IPS-15b (cell line): Measurements from ENCODE around the gene TBX15.

Source experiments
- H3K27me3 ChIP-seq: one replicate; pipeline ENCODE4 v1.6.1; 2013; ENCODE audit warnings: low read length; ENCODE audit not compliant: control insufficient read depth, insufficient read depth
- H3K36me3 ChIP-seq: one replicate; pipeline ENCODE4 v1.6.1; 2013; ENCODE audit warnings: low read length; ENCODE audit not compliant: control insufficient read depth, insufficient read depth
- H3K4me1 ChIP-seq: one replicate; pipeline ENCODE4 v1.6.1; 2013; ENCODE audit warnings: mild to moderate bottlenecking, low read length; ENCODE audit not compliant: control insufficient read depth, insufficient read depth
- H3K4me3 ChIP-seq: one replicate; pipeline ENCODE4 v1.5.1; 2013; ENCODE audit warnings: low read depth, low read length
- H3K9ac ChIP-seq: one replicate; pipeline ENCODE4 v1.6.1; 2013; ENCODE audit warnings: low read depth, mild to moderate bottlenecking, low read length
- H3K9me3 ChIP-seq: one replicate; pipeline ENCODE4 v1.6.1; 2013; ENCODE audit warnings: mild to moderate bottlenecking, low read length; ENCODE audit not compliant: control insufficient read depth, insufficient read depth

The TBX15 gene

DNA sequence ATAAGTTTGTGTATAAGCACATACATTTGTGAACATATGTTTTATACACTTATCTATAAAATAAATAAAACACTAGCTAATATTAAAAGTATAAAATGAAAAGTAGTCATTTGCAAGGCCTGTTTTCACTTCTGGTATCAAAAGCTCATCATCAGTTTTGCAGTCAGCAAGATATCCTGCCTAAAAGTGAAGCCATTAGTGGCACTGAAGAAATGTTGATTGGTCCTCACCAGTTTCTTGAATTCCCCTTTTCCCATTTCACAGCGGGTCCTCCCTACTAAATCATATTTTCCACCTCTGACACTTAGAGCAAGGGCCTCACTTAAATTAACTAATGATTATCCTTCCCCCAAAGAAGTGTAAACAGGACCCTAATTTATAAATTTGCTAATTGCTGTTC is 6.7 kb downstream of the TBX15 start:
- no peak overlapping the region for H3K4me3 ChIP-seq
- no peaks in the 10 kb centered on the region for H3K36me3 ChIP-seq
- no peak overlapping the region for H3K9ac ChIP-seq
- no peaks in the 10 kb centered on the region for H3K9me3 ChIP-seq
- H3K27me3 ChIP-seq, result peaks cover 100% of the 10 kb centered on the region
- H3K4me1 ChIP-seq, result peaks cover 6% of the 10 kb centered on the region

DNA sequence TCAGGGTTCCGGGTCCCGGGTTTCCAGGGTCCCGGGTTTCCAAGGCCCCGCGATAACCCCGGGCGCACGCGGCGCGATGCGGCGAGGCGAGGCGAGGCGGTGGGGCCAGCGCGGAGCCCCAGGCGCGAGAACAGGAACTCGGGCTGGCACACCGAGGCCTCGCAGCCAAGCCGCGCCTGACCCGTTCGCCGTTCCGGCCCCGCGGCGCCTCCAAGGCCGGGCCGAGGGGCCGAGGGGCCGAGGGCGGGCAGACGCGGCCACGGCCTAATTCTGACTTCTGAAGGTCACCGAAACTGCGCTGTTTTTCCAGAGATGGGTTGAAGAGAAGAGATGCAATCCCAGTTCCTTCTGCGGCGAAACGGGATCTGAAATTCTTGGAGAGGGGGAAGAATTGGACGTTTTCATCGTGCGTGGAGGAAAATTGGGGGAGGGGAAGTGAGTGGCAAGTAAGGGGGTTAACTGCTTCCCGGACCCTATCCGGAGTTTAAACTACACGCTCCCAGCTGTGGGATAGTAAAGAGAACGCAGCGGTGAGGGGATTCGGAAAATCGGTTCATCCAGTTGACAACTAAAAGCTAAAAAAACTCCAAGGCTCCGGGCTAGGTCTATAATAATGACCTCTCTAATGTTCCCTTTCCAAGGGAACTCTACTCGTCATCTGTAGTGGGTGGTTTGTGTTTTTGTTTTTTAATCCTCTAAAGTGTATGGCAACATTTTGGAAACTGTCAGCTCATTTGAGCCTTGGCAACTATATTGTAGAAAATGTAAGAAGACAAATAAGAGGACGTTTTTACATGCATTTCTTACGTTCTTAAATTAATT is 8.2 kb downstream of the TBX15 start:
- Histone ChIP-seq H3K4me1 (no peaks in the 10 kb centered on the region), H3K4me3 (peak overlapping the region; percentile 14), H3K9ac (no peak overlapping the region), H3K9me3 (no peaks in the 10 kb centered on the region), H3K36me3 (no peaks in the 10 kb centered on the region), H3K27me3 (peaks cover 100% of the 10 kb centered on the region)

- H3K36me3 ChIP-seq, result no peaks in the 10 kb centered on the region
- H3K27me3 ChIP-seq, result peaks cover 100% of the 10 kb centered on the region
- no peaks in the 10 kb centered on the region for H3K9me3 ChIP-seq
- no peaks in the 10 kb centered on the region for H3K4me1 ChIP-seq
- H3K9ac ChIP-seq, result no peak overlapping the region
- peak overlapping the region; percentile 14 for H3K4me3 ChIP-seq
Observed at GRCh38 chr1:118978914-118979701, 9.0 kb downstream of the TBX15 start.

DNA sequence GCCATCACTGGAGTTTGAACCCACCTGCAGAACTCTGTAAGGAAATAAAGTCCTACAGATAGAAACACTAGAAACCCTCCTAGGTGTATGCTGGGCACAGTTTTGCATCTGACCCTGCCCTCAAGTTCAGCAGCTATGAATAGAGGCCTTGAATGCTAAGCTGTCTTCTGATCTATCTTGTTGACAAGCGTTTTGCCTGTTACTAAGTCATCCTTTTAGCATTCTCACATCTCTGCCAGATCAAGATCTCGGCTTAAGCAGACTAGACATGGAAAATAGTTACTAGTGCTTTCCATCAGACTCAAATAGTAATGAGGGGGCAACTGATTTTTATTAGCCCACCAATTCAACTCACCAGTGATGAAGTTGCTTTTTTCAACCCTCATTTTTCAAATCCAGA is 10.5 kb downstream of the TBX15 start:
- no peaks in the 10 kb centered on the region for H3K9me3 ChIP-seq
- no peak overlapping the region for H3K9ac ChIP-seq
- peaks cover 98% of the 10 kb centered on the region for H3K27me3 ChIP-seq
- H3K36me3 ChIP-seq, result no peaks in the 10 kb centered on the region
- no peaks in the 10 kb centered on the region for H3K4me1 ChIP-seq
- H3K4me3 ChIP-seq, result no peak overlapping the region

DNA sequence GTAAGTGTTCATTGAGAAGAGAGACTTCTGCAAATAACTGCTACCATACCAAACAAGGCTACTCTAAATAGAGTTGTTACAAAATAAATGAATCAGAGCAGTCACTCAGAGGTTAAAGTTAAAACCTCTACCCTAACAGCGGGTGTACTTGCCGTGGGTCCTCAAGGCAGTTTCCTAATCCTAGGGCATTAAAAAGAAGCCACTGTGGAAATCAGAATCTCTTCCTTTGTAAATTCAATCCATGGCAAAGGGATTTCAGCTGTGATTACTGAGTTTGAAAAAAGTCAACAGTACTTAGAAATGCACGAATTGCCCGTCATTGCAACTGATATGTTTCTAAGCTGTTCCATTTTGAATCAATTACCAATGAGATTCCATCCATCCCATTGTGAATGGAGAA is 13.5 kb downstream of the TBX15 start:
- no peaks in the 10 kb centered on the region for H3K4me1 ChIP-seq
- no peak overlapping the region for H3K4me3 ChIP-seq
- H3K27me3 ChIP-seq, result peaks cover 75% of the 10 kb centered on the region

DNA sequence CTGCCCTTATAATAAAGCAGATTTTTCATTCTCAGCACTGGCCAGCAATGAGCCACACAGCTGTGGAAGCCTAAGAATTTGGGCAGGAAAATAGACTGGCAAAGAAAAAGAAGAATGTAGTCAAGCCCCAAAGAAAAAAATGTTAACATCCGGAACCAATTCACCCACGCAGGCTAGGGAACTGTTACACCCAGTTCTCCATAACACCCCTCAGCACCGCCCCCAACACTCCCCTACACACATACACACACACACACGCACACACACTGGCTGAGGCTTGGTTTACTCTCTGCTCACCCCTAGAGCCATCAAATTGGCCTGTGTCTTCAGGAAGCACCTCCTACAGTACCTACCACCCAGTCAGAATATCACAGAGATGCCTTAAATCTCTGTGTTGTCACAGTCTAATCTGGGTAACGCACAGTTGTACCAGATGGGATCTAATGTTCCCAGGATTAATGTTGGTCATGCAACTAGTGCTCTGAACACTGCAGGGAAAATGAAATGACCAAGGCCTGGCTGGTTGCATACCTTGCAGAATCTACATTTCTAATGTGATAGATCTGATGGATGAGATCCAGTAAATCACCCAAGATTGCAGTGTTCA is 14.5 kb downstream of the TBX15 start:
- Histone ChIP-seq H3K4me3 (no peak overlapping the region), H3K9ac (no peak overlapping the region), H3K27me3 (peaks cover 68% of the 10 kb centered on the region), H3K9me3 (no peaks in the 10 kb centered on the region), H3K36me3 (no peaks in the 10 kb centered on the region), H3K4me1 (no peaks in the 10 kb centered on the region)

More for the DNA sequence above, 13.5 kb downstream of the TBX15 start:
- H3K9me3 ChIP-seq, result no peaks in the 10 kb centered on the region
- no peaks in the 10 kb centered on the region for H3K36me3 ChIP-seq
- no peak overlapping the region for H3K9ac ChIP-seq

DNA sequence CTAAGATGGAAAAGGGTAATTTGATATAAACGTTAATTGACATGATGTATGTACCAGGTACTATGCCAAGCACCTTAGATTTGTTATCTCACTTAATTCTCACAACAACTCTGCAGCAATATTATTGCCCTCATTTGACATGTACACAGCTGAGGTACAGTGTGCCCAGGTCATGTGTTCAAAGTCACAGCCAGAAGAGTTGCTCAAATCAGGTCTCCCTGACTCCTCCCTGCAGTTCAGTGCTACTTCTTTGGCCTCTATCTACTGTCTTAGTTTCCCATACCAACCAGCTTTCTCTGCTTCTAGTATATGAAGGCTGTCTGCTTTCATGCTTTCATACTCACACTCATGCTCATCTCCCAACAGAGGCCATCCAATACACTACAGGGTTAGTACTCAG is 15.1 kb downstream of the TBX15 start:
- H3K4me1 ChIP-seq, result no peaks in the 10 kb centered on the region
- no peaks in the 10 kb centered on the region for H3K36me3 ChIP-seq
- peaks cover 62% of the 10 kb centered on the region for H3K27me3 ChIP-seq
- H3K9ac ChIP-seq, result no peak overlapping the region
- no peaks in the 10 kb centered on the region for H3K9me3 ChIP-seq
- H3K4me3 ChIP-seq, result no peak overlapping the region

GRCh38 chr1:118970451-118970850 is 17.7 kb downstream of the TBX15 start:
- Histone ChIP-seq H3K4me1 (no peaks in the 10 kb centered on the region), H3K9ac (no peak overlapping the region), H3K9me3 (no peaks in the 10 kb centered on the region), H3K4me3 (no peak overlapping the region), H3K27me3 (peaks cover 37% of the 10 kb centered on the region), H3K36me3 (no peaks in the 10 kb centered on the region)

DNA sequence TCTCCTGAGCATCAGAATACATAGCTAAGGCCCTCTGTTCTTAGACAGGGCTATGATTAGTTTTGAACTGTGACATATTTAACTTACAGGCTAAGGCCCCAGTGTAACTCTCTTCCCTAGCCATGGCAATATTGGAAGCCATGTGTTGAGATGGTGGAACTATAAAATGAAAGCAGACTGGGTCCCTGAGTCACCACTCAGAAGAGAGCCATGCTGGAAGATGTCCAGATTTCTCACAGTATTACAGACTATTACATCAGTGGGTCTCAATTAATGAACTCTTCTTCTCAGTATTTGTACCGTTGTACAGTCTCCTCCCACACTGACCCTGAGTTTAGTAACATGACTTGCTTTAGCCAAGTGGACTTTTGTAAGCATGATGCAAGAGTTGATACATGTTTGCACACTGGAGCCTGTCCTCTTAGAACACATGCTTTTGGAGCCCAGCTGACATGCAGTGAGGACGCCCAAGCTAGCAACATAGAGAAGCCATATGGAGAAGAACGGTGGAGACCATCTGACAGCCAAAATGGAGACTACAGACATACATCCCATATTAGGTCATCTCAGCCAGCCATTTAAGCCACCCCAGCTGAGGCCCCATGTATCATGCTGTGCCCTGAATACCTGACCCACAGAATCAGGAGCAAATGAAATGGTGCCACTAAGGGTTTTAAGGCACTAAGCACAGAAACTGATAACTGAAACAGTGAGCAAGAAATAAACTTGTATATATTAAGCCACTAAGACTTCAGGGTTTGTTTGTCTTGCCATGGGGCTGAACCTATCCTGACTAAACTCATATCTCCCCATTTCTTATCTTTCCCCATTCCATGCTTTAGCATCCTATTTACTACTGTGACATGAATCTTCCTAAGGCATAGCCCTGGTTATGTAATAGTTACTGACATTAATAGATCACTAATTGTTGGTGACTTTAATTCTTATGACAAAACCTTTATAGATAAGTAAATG is 24.4 kb downstream of the TBX15 start:
- H3K4me1 ChIP-seq, result peaks cover 16% of the 10 kb centered on the region
- H3K36me3 ChIP-seq, result no peaks in the 10 kb centered on the region
- no peaks in the 10 kb centered on the region for H3K9me3 ChIP-seq
- no peak overlapping the region for H3K4me3 ChIP-seq
- no peak overlapping the region for H3K9ac ChIP-seq
- H3K27me3 ChIP-seq, result no peaks in the 10 kb centered on the region

- peaks cover 16% of the 10 kb centered on the region for H3K4me1 ChIP-seq
- no peak overlapping the region for H3K4me3 ChIP-seq
- no peaks in the 10 kb centered on the region for H3K9me3 ChIP-seq
- no peaks in the 10 kb centered on the region for H3K27me3 ChIP-seq
- H3K9ac ChIP-seq, result no peak overlapping the region
- H3K36me3 ChIP-seq, result no peaks in the 10 kb centered on the region
Observed at GRCh38 chr1:118963138-118963455, 25.0 kb downstream of the TBX15 start.

- H3K9me3 ChIP-seq, result no peaks in the 10 kb centered on the region
- H3K9ac ChIP-seq, result no peak overlapping the region
- no peak overlapping the region for H3K4me3 ChIP-seq
- H3K36me3 ChIP-seq, result no peaks in the 10 kb centered on the region
- H3K27me3 ChIP-seq, result no peaks in the 10 kb centered on the region
- H3K4me1 ChIP-seq, result peaks cover 16% of the 10 kb centered on the region
Observed at GRCh38 chr1:118961156-118961555, 27.0 kb downstream of the TBX15 start.
